OCI-LY7 (cell line): ENCODE data around the gene PCNT. TPM values are rescaled to one million over a fixed set of nuclear protein-coding genes. Genes with fewer than 3 reads are reported as not detected.

ENCODE experiments used
- BruUV-seq: library from RNA; stranded (reverse); fragments of 400-500 nt; replicated peaks from 2 replicates; lab custom pipeline; 2021; lab: Mats Ljungman, UMichigan
- CTCF ChIA-PET: fragments of 300-600 bp; sonication (Branson Sonifier 250); formaldehyde crosslinking; loops from one replicate; lab custom pipeline; 2022; ENCODE audit warnings: antibody characterized with exemption; ENCODE audit not compliant: unreplicated experiment; lab: Charles Lee
- POLR2A ChIA-PET: fragments of 300-600 bp; sonication (Branson Sonifier 250); formaldehyde crosslinking; loops from one replicate; lab custom pipeline; 2022; ENCODE audit warnings: antibody characterized with exemption; lab: Charles Lee
- DNase-seq: peaks from one replicate; pipeline ENCODE4 v3.0.0-alpha.2; 2015; ENCODE audit warnings: low spot score
- H2AFZ ChIP-seq: fragments of 200-600 bp; sonication (generic), shearing (Covaris generic); 2 replicates; pipeline ENCODE4 v1.6.1; 2014; ENCODE audit warnings: mild to moderate bottlenecking, antibody characterized with exemption, low read length, moderate library complexity
- H3K27ac ChIP-seq: fragments of 200-600 bp; sonication (generic); 2 replicates; pipeline ENCODE4 v1.5.1; 2014; ENCODE audit warnings: mixed run types, low read depth, mild to moderate bottlenecking, moderate library complexity, low read length, inconsistent platforms; ENCODE audit not compliant: poor library complexity, severe bottlenecking
- H3K36me3 ChIP-seq: fragments of 200-600 bp; sonication (generic); 2 replicates; pipeline ENCODE4 v1.6.1; 2014; ENCODE audit warnings: mild to moderate bottlenecking, antibody characterized with exemption, low read length, moderate library complexity, mixed read lengths; ENCODE audit not compliant: insufficient read depth
- H3K4me1 ChIP-seq: fragments of 200-600 bp; sonication (generic); 2 replicates; pipeline ENCODE4 v1.5.1; 2014; ENCODE audit warnings: mild to moderate bottlenecking, low read length; ENCODE audit not compliant: insufficient read depth, poor library complexity, severe bottlenecking
- H3K4me2 ChIP-seq: fragments of 200-600 bp; sonication (generic); 2 replicates; pipeline ENCODE4 v1.6.1; 2014; ENCODE audit warnings: mild to moderate bottlenecking, low read length
- H3K4me3 ChIP-seq: fragments of 200-600 bp; sonication (generic); 2 replicates; pipeline ENCODE4 v1.5.1; 2014; ENCODE audit warnings: mild to moderate bottlenecking, low read depth, low read length; ENCODE audit not compliant: poor library complexity, severe bottlenecking
- H3K79me2 ChIP-seq: fragments of 200-600 bp; sonication (generic); 2 replicates; pipeline ENCODE4 v1.6.1; 2016; ENCODE audit warnings: low read depth, mild to moderate bottlenecking, low read length, moderate library complexity, mixed read lengths; ENCODE audit not compliant: insufficient read depth
- H3K9me2 ChIP-seq: fragments of 200-600 bp; sonication (generic); 2 replicates; pipeline ENCODE4 v1.6.1; 2016; ENCODE audit warnings: mild to moderate bottlenecking, low read length, mixed read lengths; ENCODE audit not compliant: insufficient read depth
- H3K9me3 ChIP-seq: fragments of 200-600 bp; sonication (generic); 2 replicates; pipeline ENCODE4 v1.6.1; 2014; ENCODE audit warnings: mild to moderate bottlenecking, mixed run types, low read length, mixed read lengths
- H4K20me1 ChIP-seq: fragments of 200-600 bp; sonication (generic); 2 replicates; pipeline ENCODE4 v1.6.1; 2014; ENCODE audit warnings: mild to moderate bottlenecking, antibody characterized with exemption, low read length, moderate library complexity, mixed read lengths; ENCODE audit not compliant: insufficient read depth
- CTCF ChIP-seq: fragments of 200-600 bp; sonication (generic); conservative IDR thresholded peaks from 2 replicates; pipeline ENCODE4 v1.5.1; 2014; ENCODE audit warnings: mild to moderate bottlenecking, antibody characterized with exemption, low read length, moderate library complexity, mixed read lengths
- EZH2phosphoT487 ChIP-seq: fragments of 200-600 bp; sonication (generic); IDR thresholded peaks from 2 replicates; pipeline ENCODE4 v1.6.1; 2018; ENCODE audit warnings: low read depth, borderline replicate concordance, mild to moderate bottlenecking, mixed run types, antibody characterized with exemption, low read length, moderate library complexity, mixed read lengths
- intact Hi-C: fragments of 100-400 bp; cut with micrococcal nuclease; formaldehyde crosslinking; loops from one replicate; pipeline ENCODE4 v1.10.0; 2022; ENCODE audit not compliant: unreplicated experiment
- total RNA-seq, 2 experiments: library from RNA; depleted of rRNA in 1 of 2; stranded (reverse); fragments of >200 nt in 1 of 2; shearing (Covaris generic) in 1 of 2; gene quantifications; 2 replicates each; pipeline ENCODE4 v1.2.3, GENCODE V29; 2014 to 2022

Gene PCNT
- total RNA-seq, 2 experiments from 2014 or later, result 48.4 to 84.1 TPM

- CTCF ChIA-PET, result no interaction called here
- no peak overlapping the region for H3K4me3 ChIP-seq
These were observed 158.4 kb downstream of the PCNT start for GRCh38 chr21:46482225-46482845.

GRCh38 chr21:46482846-46483231, 158.9 kb downstream of the PCNT start:
- H3K79me2 ChIP-seq, result no peaks in the 10 kb centered on the region
- DNase-seq, result no peak
- H3K4me1 ChIP-seq, result no peaks in the 10 kb centered on the region
- BruUV-seq, result no TSS peak
- TF ChIP-seq CTCF (no peak), EZH2phosphoT487 (no peak)
- no peaks in the 10 kb centered on the region for H3K9me2 ChIP-seq
- H3K27ac ChIP-seq, result no peak overlapping the region
- no peak overlapping the region for H3K4me3 ChIP-seq
- ChIA-PET CTCF (no interaction called here), POLR2A (no interaction called here)
- H4K20me1 ChIP-seq, result no peaks in the 10 kb centered on the region
- no peak overlapping the region for H3K4me2 ChIP-seq
- H3K9me3 ChIP-seq, result no peaks in the 10 kb centered on the region
- intact Hi-C loops, result no loop called here
- no peak overlapping the region for H2AFZ ChIP-seq
- H3K36me3 ChIP-seq, result peaks cover 9% of the 10 kb centered on the region; the same call in 1 of the 2 replicates

More at GRCh38 chr21:46482225-46482845, 158.4 kb downstream of the PCNT start:
- Histone ChIP-seq H3K27ac (no peak overlapping the region), H3K9me2 (no peaks in the 10 kb centered on the region), H3K4me2 (no peak overlapping the region), H3K9me3 (no peaks in the 10 kb centered on the region), H2AFZ (no peak overlapping the region), H4K20me1 (no peaks in the 10 kb centered on the region), H3K36me3 (peaks cover 9% of the 10 kb centered on the region; the same call in 1 of the 2 replicates), H3K4me1 (no peaks in the 10 kb centered on the region), H3K79me2 (no peaks in the 10 kb centered on the region)
- TF ChIP-seq EZH2phosphoT487 (no peak), CTCF (no peak)
- intact Hi-C loops, result no loop called here
- BruUV-seq, result no TSS peak
- POLR2A ChIA-PET, result no interaction called here
- DNase-seq, result no peak
